ENCODE results near the gene ZNF865.

The ZNF865 gene

DNA sequence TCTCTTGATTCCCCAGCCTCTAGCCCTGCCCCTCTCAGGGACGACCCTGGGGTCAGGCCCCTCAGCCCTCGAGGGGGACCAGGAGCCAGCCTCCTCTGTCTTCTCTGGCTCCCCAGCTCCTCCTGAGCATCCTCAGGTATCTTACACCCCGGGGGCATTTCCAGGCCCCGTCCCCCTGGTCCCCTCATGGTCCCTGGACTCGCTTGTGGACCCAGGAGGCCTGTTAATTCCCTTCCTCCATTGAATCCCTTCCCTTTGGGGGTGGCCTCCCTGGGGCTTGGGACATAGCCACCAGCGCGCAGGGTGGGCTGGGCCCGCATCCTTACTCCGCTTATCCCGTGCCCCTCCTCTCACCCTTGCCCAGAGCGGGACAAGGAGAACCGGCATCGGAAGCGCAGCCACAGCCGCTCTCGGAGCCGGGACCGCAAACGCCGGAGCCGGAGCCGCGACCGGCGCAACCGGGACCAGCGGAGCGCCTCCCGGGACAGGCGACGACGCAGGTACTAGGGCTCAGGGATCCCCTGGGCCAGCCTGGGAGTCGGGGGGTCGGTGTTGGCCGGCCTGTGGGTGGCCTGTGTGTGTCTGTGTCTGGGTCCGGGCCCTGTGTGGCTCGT lies 53.5 kb downstream of the ZNF865 start:
- no peak for DNase-seq (ENCODE audit: low read depth)

DNA sequence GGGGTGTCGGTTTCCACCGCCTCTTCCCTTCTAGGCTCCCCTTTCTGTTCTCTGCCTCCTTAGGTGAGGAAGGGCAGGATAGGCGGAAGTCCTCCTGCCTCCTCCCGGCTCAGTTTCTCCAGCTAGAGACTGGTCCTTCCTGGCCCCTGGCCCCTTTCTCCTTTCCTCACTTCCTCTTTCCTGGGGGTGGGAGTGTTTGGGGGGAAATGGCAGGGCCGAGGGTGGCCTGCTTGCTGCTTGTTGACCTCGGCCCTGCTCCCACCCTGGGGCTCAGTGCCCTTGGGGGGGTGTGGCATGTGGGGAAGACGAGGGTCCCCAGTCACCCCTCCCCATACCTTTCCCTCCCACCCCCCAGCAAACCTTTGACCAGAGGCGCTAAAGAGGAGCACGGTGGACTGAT lies 54.4 kb downstream of the ZNF865 start:
- no peak for DNase-seq (ENCODE audit: low read depth)

DNA sequence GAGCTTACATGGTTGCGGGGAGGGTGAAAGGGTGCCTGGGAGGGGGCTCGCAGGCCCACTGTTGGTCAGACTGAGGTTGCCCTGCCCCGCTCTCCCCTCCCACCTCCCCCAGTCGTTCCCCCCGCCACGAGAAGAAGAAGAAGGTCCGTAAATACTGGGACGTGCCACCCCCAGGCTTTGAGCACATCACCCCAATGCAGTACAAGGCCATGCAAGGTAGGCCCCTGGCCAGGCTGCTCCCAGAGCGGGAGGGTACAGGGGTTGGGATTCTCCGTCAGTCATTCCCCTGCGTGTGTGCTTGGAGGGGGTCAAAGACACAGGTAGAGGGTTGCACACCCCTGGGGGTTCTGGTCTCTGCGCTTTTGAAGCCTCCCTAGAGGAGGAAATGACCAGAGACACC lies 55.0 kb downstream of the ZNF865 start:
- DNase-seq (ENCODE audit: low read depth) = no peak

GRCh38 chr19:55660991-55661390 lies 55.5 kb downstream of the ZNF865 start:
- no peak for DNase-seq (ENCODE audit: low read depth)

GRCh38 chr19:55661826-55662225 lies 56.4 kb downstream of the ZNF865 start:
- DNase-seq (ENCODE audit: low read depth) = no peak

GRCh38 chr19:55663846-55664536 lies 58.5 kb downstream of the ZNF865 start:
- no peak for DNase-seq (ENCODE audit: low read depth)

DNA sequence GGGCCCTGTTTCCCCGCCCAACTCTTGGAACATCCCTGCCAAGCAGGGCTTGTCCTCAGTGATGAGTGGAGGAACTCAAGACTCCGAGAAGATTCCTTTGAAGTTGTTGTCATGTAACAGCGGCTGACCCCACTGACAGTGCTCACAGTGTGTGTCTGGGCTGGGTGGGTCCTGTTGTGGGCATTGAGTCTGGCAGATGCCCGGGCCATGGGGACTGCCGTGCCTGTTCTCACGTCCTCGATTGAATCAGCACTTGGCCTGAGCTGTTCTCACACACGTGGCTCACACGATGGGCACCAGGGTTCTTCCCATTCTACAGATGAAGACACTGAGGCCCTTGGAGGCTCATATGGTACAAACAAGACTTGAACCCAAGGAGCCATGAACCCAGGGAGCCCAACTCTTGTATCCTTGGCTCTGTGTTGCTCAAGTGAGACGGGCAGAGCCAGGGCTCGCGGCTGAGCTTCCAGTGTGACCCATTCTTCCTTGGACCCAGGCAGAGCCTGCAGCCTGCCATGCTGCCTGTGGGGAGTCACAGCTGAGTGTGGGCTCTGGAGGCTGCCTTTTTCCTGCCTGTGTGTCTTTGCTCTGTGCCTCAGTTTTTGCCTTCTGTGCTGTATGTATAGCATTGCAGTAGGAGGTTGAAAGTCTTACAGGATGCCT lies 61.0 kb downstream of the ZNF865 start:
- DNase-seq (ENCODE audit: low read depth) = no peak

Measured in ELR (cell line).